ENCODE results near the gene APLF. TPM values are rescaled to one million over a fixed set of nuclear protein-coding genes. Genes with fewer than 3 reads are reported as not detected.

Gene APLF
- total RNA-seq: 4.1 and 6.5 TPM in 2 replicates

GRCh38 chr2:68467077-68467960, at the start of gene APLF, which contains the start of gene FBXO48:
TSS of gene APLF (plus strand) at chr2:68467585. CDS start at chr2:68467732, 147 bp downstream.
TSS of gene FBXO48 (minus strand) at chr2:68467294. CDS start at chr2:68465145, 2,149 bp downstream.

Other genes starting within 250 kb of the APLF start
- gene PPP3R1, start 215.1 kb upstream of the APLF start, total RNA-seq: 17.2 and 22.6 TPM in 2 replicates
- gene CNRIP1, start 147.6 kb upstream of the APLF start, total RNA-seq: 29.9 and 43.5 TPM in 2 replicates
- gene PLEK, start 102.3 kb upstream of the APLF start, total RNA-seq: under 0.01 and 0.09 TPM in 2 replicates
- 0.18 and 0.28 TPM in 2 replicates for gene FBXO48, start 291 bp upstream of the APLF start, total RNA-seq
- gene PROKR1, start 176.0 kb downstream of the APLF start, total RNA-seq: not detected in 2 replicates